NB4 (cell line): ENCODE measurements around the gene SLC37A2.

ENCODE experiments used
- CTCF ChIP-seq: IDR thresholded peaks from one replicate; pipeline ENCODE4 v1.5.1; 2012; ENCODE audit warnings: low read depth, low read length
- POLR2A ChIP-seq: IDR thresholded peaks from 2 replicates; pipeline ENCODE4 v1.6.1; 2011; ENCODE audit warnings: mild to moderate bottlenecking; ENCODE audit not compliant: insufficient read length; ENCODE audit errors: extremely low read depth

- no peak for TF ChIP-seq POLR2A
- TF ChIP-seq CTCF: no peak
Measured at GRCh38 chr11:125129316-125129993, 66.3 kb downstream of the SLC37A2 start.
